Neural crest cell (in vitro differentiated cells): Measurements from ENCODE around the gene KCNIP3. TPM values are rescaled to one million over a fixed set of nuclear protein-coding genes. Genes with fewer than 3 reads are reported as not detected.

Experiments
- DNase-seq: peaks from one replicate; pipeline ENCODE4 v3.0.0; 2021; ENCODE audit warnings: low read depth, mixed read lengths, low spot score
- H3K27ac Mint-ChIP-seq: one replicate; pipeline ENCODE4 v1.8.0; 2021; ENCODE audit warnings: mild to moderate bottlenecking, mixed read lengths; ENCODE audit not compliant: unreplicated experiment
- H3K27me3 Mint-ChIP-seq: 2 replicates; pipeline ENCODE4 v1.8.0; 2021; ENCODE audit warnings: low read depth, mild to moderate bottlenecking, mixed read lengths
- H3K36me3 Mint-ChIP-seq: 2 replicates; pipeline ENCODE4 v1.8.0; 2021; ENCODE audit warnings: low read depth, mild to moderate bottlenecking, mixed read lengths
- H3K4me1 Mint-ChIP-seq: 2 replicates; pipeline ENCODE4 v1.8.0; 2021; ENCODE audit warnings: mixed read lengths
- H3K4me3 Mint-ChIP-seq: one replicate; pipeline ENCODE4 v1.8.0; 2021; ENCODE audit warnings: mild to moderate bottlenecking, mixed read lengths
- H3K9me3 Mint-ChIP-seq: 2 replicates; pipeline ENCODE4 v1.8.0; 2021; ENCODE audit warnings: mixed read lengths
- CTCF ChIP-seq: fragments of 200-600 bp; sonication (generic); conservative IDR thresholded peaks from 2 replicates; pipeline ENCODE4 v1.5.0; 2021; ENCODE audit warnings: antibody characterized with exemption, mild to moderate bottlenecking
- total RNA-seq: library from RNA; stranded (reverse); gene quantifications from 2 replicates; pipeline ENCODE4 v1.2.1, GENCODE V29; 2021

KCNIP3 gene
- total RNA-seq, 1 donor from 2014 or later, result 2.9 TPM

GRCh38 chr2:95298486-95299111 lies 1.5 kb downstream of the KCNIP3 start:
- no peak overlapping the region for H3K27ac Mint-ChIP-seq
- H3K27me3 Mint-ChIP-seq, result no peaks in the 10 kb centered on the region
- H3K36me3 Mint-ChIP-seq, result no peaks in the 10 kb centered on the region
- H3K4me1 Mint-ChIP-seq, result peaks cover 8% of the 10 kb centered on the region
- H3K9me3 Mint-ChIP-seq, result no peaks in the 10 kb centered on the region
- DNase-seq, result no peak
- H3K4me3 Mint-ChIP-seq, result no peak overlapping the region
- TF ChIP-seq CTCF, result no peak

- no peaks in the 10 kb centered on the region for H3K36me3 Mint-ChIP-seq
- H3K27me3 Mint-ChIP-seq, result no peaks in the 10 kb centered on the region
- no peak for TF ChIP-seq CTCF
- no peaks in the 10 kb centered on the region for H3K9me3 Mint-ChIP-seq
- no peak overlapping the region for H3K4me3 Mint-ChIP-seq
- H3K27ac Mint-ChIP-seq, result no peak overlapping the region
- DNase-seq, result no peak
- peaks cover 8% of the 10 kb centered on the region for H3K4me1 Mint-ChIP-seq
These were observed 2.8 kb downstream of the KCNIP3 start for GRCh38 chr2:95299961-95300360.

GRCh38 chr2:95300450-95300849 lies 3.3 kb downstream of the KCNIP3 start:
- no peak overlapping the region for H3K4me3 Mint-ChIP-seq
- no peak overlapping the region for H3K27ac Mint-ChIP-seq
- no peaks in the 10 kb centered on the region for H3K36me3 Mint-ChIP-seq
- no peaks in the 10 kb centered on the region for H3K9me3 Mint-ChIP-seq
- no peak for DNase-seq
- H3K27me3 Mint-ChIP-seq, result no peaks in the 10 kb centered on the region
- H3K4me1 Mint-ChIP-seq, result peaks cover 8% of the 10 kb centered on the region
- no peak for TF ChIP-seq CTCF

- Mint-ChIP-seq H3K27ac (no peak overlapping the region), H3K4me1 (peaks cover 10% of the 10 kb centered on the region), H3K9me3 (no peaks in the 10 kb centered on the region), H3K27me3 (no peaks in the 10 kb centered on the region), H3K36me3 (no peaks in the 10 kb centered on the region), H3K4me3 (no peak overlapping the region)
- no peak for TF ChIP-seq CTCF
- DNase-seq, result no peak
These were observed 4.0 kb downstream of the KCNIP3 start for GRCh38 chr2:95301186-95301585.

GRCh38 chr2:95301876-95302641 lies 4.9 kb downstream of the KCNIP3 start:
- H3K4me1 Mint-ChIP-seq, result peaks cover 12% of the 10 kb centered on the region
- H3K4me3 Mint-ChIP-seq, result no peak overlapping the region
- H3K9me3 Mint-ChIP-seq, result no peaks in the 10 kb centered on the region
- DNase-seq, result no peak
- no peaks in the 10 kb centered on the region for H3K27me3 Mint-ChIP-seq
- H3K27ac Mint-ChIP-seq, result peak overlapping the region; percentile 50
- H3K36me3 Mint-ChIP-seq, result no peaks in the 10 kb centered on the region
- TF ChIP-seq CTCF, result no peak
